H1 (cell line): ENCODE measurements around the gene PRDM2.

Experiments used
- CTCF ChIP-seq, 3 experiments: IDR thresholded peaks; 1 replicate in 2 of 3; 2 replicates in 1 of 3; pipeline versions ENCODE4 v1.5.1 to v1.6.1; 2011; ENCODE audit warnings: low read length in 3 of 3, mild to moderate bottlenecking in 3 of 3, inconsistent platforms in 2 of 3, low read depth in 1 of 3, moderate library complexity in 1 of 3; ENCODE audit not compliant: insufficient read depth in 1 of 3; ENCODE audit errors: control extremely low read depth in 1 of 3
- JUN ChIP-seq: IDR thresholded peaks from 2 replicates; pipeline ENCODE4 v1.6.1; 2011; ENCODE audit warnings: low read depth, mild to moderate bottlenecking, improper control_type of control experiment, low read length
- MAX ChIP-seq: IDR thresholded peaks from 2 replicates; pipeline ENCODE4 v1.6.1; 2012; ENCODE audit warnings: inconsistent platforms

DNA sequence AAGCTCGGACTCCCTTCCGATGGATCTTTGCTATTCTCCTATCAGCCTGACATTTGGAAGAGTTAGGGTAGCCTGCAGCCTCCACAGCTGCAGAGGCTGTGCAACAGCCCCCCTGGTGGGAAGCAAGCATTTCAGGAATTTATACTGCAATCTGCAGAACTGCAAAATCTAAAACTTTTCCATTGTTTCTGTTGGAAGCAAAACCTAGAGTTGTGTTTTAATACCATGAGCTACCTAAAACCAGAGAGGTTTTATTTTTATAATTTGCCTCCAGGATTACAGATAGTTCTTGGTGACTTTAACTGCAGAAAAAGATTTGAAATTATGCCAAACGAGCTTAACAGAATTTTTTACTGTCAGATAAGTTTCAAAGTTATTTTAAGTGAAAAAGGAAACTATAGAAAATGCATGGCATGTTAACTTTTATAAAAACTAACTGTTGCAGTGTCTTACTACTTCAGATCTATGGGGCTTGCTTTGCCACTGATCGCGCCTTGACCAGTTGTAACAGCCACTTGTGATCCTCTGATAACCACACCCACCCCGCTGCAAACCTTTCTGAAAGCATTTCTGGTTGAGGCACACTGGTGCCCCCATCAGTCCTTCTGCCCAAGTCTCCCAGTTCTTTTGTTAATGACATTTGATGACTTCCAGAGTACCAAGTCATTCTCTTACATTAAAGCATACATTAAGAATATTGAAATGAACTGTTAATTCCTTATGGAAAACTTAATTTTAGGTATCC, 64.8 kb downstream of the PRDM2 start:
- TF ChIP-seq CTCF (IDR thresholded peaks at IDR 0.05; ENCODE audit: control extremely low read depth in 1 of 3, insufficient read depth in 1 of 3, low read depth in 1 of 3, low read length in 3 of 3) (peak in 2 of 3 experiments; percentile 27 to 39; a peak in 2 of 4 replicates), JUN (no peak), MAX (no peak)
